Mucosa of descending colon (tissue), 3 donors: ENCODE results near the gene GFOD1. TPM values are rescaled to one million over a fixed set of nuclear protein-coding genes. Genes with fewer than 3 reads are reported as not detected.

ENCODE experiments used
- ATAC-seq: fragments of 200-7000 bp; cut with Tn5 transposase; one replicate; pipeline ENCODE4 v1.9.1; 2020; ENCODE audit warnings: mild to moderate bottlenecking, moderate library complexity
- DNase-seq, 3 donors: peaks; one replicate each; pipeline ENCODE4 v3.0.0-alpha.2; 2020
- H3K36me3 ChIP-seq: fragments of 200-600 bp; one replicate; pipeline ENCODE4 v1.8.0; 2021; ENCODE audit warnings: low read depth, mild to moderate bottlenecking
- H3K4me1 ChIP-seq: fragments of 200-600 bp; one replicate; pipeline ENCODE4 v1.8.0; 2021; ENCODE audit warnings: low read depth, mild to moderate bottlenecking
- H3K4me3 ChIP-seq: fragments of 200-600 bp; one replicate; pipeline ENCODE4 v1.8.0; 2021; ENCODE audit warnings: mild to moderate bottlenecking
- H3K9me3 ChIP-seq: fragments of 200-600 bp; one replicate; pipeline ENCODE4 v1.8.0; 2021; ENCODE audit warnings: mild to moderate bottlenecking
- CTCF ChIP-seq: fragments of 200-600 bp; IDR thresholded peaks from one replicate; pipeline ENCODE4 v1.8.0; 2022; ENCODE audit warnings: antibody characterized with exemption, mild to moderate bottlenecking
- intact Hi-C, 2 donors: fragments of 100-400 bp; cut with DNase I in 1 of 2; cut with micrococcal nuclease in 1 of 2; formaldehyde crosslinking; loops; one replicate each; pipeline versions ENCODE4 v1.11.0 to v1.11.1; 2022; cut with DNase I, micrococcal nuclease
- total RNA-seq, 3 donors: library from RNA; stranded (reverse); fragmentation: NEBNext Ultra II Directional in 2 of 3; extraction: Animal tissue kit (Norgen Biotek cat#: 25700) in 2 of 3; gene quantifications; one replicate each; pipeline versions ENCODE4 v1.2.1 to v1.2.4, GENCODE V29; 2021 to 2023
- donor health status: DM: no; HTN: no; CAD: no; lungs with moderate emphysema.
- donor health status: DM: no; HTN: no; CAD: no.
- donor health status: DM: no; HTN: yes; CAD: no.

GFOD1 gene
- total RNA-seq, 3 donors from 2014 or later, result 10.4 to 22.4 (median 13.2) TPM

DNA sequence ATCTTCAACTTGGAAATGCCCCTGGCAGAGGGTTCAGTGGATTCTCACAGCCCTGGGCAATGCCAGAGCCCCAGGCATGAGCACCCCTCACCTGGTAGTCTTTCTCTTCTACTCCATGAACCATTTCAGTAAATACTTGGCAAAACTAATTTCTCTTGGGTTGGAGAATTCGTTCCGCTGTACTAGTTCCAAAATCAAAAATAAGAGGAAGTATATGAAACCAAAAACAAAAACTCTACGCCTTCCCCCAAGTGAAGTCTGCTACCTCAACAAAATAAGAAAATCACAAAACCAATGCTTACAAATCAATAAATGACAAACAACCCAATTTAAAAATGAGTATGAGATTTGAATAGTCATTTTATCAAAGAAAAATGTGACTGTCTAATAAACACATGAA, 12.6 kb downstream of the GFOD1 start:
- H3K36me3 ChIP-seq, result no peaks in the 10 kb centered on the region
- intact Hi-C loops, result no loop called here
- no peaks in the 10 kb centered on the region for H3K4me1 ChIP-seq
- no peaks in the 10 kb centered on the region for H3K9me3 ChIP-seq
- no peak for ATAC-seq
- no peak overlapping the region for H3K4me3 ChIP-seq
- DNase-seq, result no peak
- TF ChIP-seq CTCF, result no peak

DNA sequence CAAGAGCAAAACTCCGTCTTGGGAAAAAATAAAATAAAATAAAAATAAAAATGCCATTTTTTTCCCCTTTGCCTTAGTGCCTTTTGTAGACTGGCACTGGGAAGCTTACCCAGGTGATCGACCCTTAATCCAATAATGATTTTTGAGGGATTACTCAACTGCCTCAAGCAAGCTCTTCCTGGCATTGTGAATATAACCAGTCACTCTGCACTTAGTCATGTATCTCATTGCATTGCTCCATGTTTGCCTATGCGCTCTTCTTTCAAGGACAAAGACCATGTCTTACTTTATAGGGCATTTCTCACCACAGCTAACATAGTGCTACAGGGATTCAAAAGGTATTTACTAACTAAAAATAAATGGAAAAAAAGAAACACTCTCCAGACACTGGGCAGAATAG, 13.0 kb downstream of the GFOD1 start:
- DNase-seq, result no peak
- TF ChIP-seq CTCF, result no peak
- H3K4me1 ChIP-seq, result no peaks in the 10 kb centered on the region
- no peak for ATAC-seq
- H3K36me3 ChIP-seq, result no peaks in the 10 kb centered on the region
- no peaks in the 10 kb centered on the region for H3K9me3 ChIP-seq
- H3K4me3 ChIP-seq, result no peak overlapping the region
- intact Hi-C loops, result no loop called here

GRCh38 chr6:13473768-13474165, 13.6 kb downstream of the GFOD1 start:
- DNase-seq, result no peak
- ATAC-seq, result no peak
- H3K4me3 ChIP-seq, result no peak overlapping the region
- intact Hi-C loops, result no loop called here
- H3K4me1 ChIP-seq, result no peaks in the 10 kb centered on the region
- TF ChIP-seq CTCF, result no peak
- no peaks in the 10 kb centered on the region for H3K36me3 ChIP-seq
- no peaks in the 10 kb centered on the region for H3K9me3 ChIP-seq

GRCh38 chr6:13472976-13473767, 14.2 kb downstream of the GFOD1 start:
- intact Hi-C loops, result no loop called here

GRCh38 chr6:13472099-13472498, 15.3 kb downstream of the GFOD1 start:
- DNase-seq (no peak), ATAC-seq (no peak)
- Histone ChIP-seq H3K4me3 (no peak overlapping the region), H3K36me3 (no peaks in the 10 kb centered on the region), H3K4me1 (no peaks in the 10 kb centered on the region), H3K9me3 (no peaks in the 10 kb centered on the region)
- no peak for TF ChIP-seq CTCF
- intact Hi-C loops, result no loop called here

More at GRCh38 chr6:13472976-13473767, 14.2 kb downstream of the GFOD1 start:
- no peaks in the 10 kb centered on the region for H3K4me1 ChIP-seq
- H3K36me3 ChIP-seq, result no peaks in the 10 kb centered on the region
- ATAC-seq (peak; percentile 61), DNase-seq (no peak)
- no peak for TF ChIP-seq CTCF
- no peak overlapping the region for H3K4me3 ChIP-seq
- H3K9me3 ChIP-seq, result no peaks in the 10 kb centered on the region
